GM12892 (cell line): ENCODE data around the gene NDFIP2.

Source experiments
- POLR2A ChIP-seq: IDR thresholded peaks from 2 replicates; pipeline ENCODE4 v1.6.1; 2011; ENCODE audit warnings: low read depth, low read length, control low read depth
- POLR2AphosphoS5 ChIP-seq: IDR thresholded peaks from 2 replicates; pipeline ENCODE4 v1.6.1; 2011; ENCODE audit warnings: low read depth, low read length, control low read depth

DNA sequence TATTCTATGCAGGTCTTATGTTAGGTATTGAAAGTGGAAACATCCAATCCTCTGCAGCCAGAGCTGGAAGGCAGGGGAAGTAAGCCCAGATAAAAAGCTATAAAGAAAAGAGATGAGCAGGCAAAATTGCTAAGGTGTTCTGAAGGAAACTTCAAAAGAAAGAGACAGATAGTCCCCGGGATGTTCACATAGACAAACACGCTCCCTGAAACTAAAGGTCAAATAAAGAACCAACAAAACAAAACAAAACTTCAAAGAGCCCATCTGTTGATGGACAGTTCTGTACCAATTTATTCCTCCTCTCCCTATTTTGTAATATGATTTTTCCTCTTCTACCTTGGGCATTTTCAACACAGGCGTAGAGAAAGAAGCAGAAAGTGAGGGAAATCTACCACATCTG, 11.3 kb upstream of the NDFIP2 start:
- TF ChIP-seq POLR2AphosphoS5, result no peak
- TF ChIP-seq POLR2A, result no peak
